Measurements from ENCODE around the gene STAT5B. TPM values are rescaled to one million over a fixed set of nuclear protein-coding genes. Genes with fewer than 3 reads are reported as not detected.
A peak's percentile ranks its signal among the peaks of the same experiment; 100 is the strongest.
"Not testable (repeated sequence)": the region's sequence is repeated elsewhere in the genome, so short reads cannot be mapped to it uniquely, and the experiment has no call there.

The STAT5B gene
- total and polyA plus RNA-seq, 9 donors, result 27.0 to 41.1 (median 35.7) TPM

GRCh38 chr17:42214156-42214555 is 62.0 kb downstream of the STAT5B start:
- Histone ChIP-seq H3K4me1 (ENCODE audit: control insufficient read depth, insufficient read depth, low read length) (peaks cover 15% of the 10 kb centered on the region), H3K4me3 (ENCODE audit: low read length) (no peak overlapping the region), H3K9me3 (replicated peaks; ENCODE audit: control insufficient read depth, low read depth, low read length) (no peaks in the 10 kb centered on the region), H3K36me3 (ENCODE audit: control insufficient read depth, insufficient read depth, low read length) (peaks cover 72% of the 10 kb centered on the region), H3K27me3 (ENCODE audit: control insufficient read depth, insufficient read depth, low read length) (no peaks in the 10 kb centered on the region), H3K27ac (ENCODE audit: low read length) (no peak overlapping the region)
- no peak for DNase-seq
- no CpG with 5 or more reads among the region's 2 CpGs for WGBS (ENCODE audit: insufficient coverage)

DNA sequence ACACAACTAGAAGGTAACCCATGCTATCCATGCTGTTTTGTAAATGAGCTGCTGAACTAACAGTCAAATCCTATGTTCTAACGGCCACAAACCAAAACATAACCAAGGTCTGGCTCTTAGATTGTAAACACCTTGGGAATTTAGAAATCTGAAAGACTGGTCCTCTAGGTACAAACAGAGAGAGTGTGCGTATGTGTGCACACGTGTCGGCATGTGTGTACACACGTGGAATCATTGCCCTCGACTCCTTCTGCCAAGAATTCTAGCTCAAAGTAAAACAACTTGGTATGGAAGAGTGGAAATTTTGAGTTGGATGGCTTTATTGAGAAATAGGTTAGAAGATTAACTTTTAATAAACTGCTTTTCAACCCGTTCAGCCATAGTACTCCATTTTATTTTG is 63.8 kb downstream of the STAT5B start:
- DNase-seq, result peak; percentile 29
- Histone ChIP-seq H3K27ac (ENCODE audit: low read length) (peak overlapping the region; percentile 81), H3K36me3 (ENCODE audit: control insufficient read depth, insufficient read depth, low read length) (peaks cover 71% of the 10 kb centered on the region), H3K27me3 (ENCODE audit: control insufficient read depth, insufficient read depth, low read length) (no peaks in the 10 kb centered on the region), H3K4me1 (ENCODE audit: control insufficient read depth, insufficient read depth, low read length) (peaks cover 15% of the 10 kb centered on the region), H3K9me3 (replicated peaks; ENCODE audit: control insufficient read depth, low read depth, low read length) (no peaks in the 10 kb centered on the region), H3K4me3 (ENCODE audit: low read length) (no peak overlapping the region)
- WGBS (ENCODE audit: insufficient coverage), result 56% methylated on average over 1 of the region's 7 CpGs

DNA sequence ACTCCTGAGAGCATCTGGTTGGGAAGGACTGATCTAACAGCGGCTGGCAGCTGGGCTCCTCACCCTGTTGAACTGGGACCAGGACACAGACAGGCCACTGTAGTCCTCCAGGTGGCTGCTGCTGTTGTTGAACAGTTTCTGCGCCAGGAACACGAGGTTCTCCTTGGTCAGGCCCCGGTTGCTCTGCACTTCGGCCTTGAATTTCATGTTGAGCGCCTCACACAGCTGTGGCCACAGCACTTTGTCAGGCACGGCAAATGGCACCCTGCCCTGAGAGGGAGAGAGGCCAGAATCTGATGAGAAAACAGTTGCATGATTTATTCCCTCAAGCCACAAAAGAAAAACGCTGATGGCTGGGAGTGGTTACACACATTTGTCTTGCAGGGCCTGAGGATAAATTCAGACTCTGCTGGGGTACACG is 64.3 kb downstream of the STAT5B start:
- peak; percentile 82 for DNase-seq
- H3K9me3 ChIP-seq (replicated peaks; ENCODE audit: control insufficient read depth, low read depth, low read length); H3K4me3 ChIP-seq (ENCODE audit: low read length); H3K27me3 ChIP-seq (ENCODE audit: control insufficient read depth, insufficient read depth, low read length): not testable (repeated sequence)
- Histone ChIP-seq H3K4me1 (ENCODE audit: control insufficient read depth, insufficient read depth, low read length) (peaks cover 15% of the 10 kb centered on the region), H3K36me3 (ENCODE audit: control insufficient read depth, insufficient read depth, low read length) (peaks cover 69% of the 10 kb centered on the region), H3K27ac (ENCODE audit: low read length) (peak overlapping the region; percentile 81)
- 40% methylated on average over 1 of the region's 9 CpGs for whole genome bisulfite sequencing (ENCODE audit: insufficient coverage)

- DNase-seq, result no peak
These were observed 66.1 kb downstream of the STAT5B start for GRCh38 chr17:42210046-42210445.

GRCh38 chr17:42206153-42206612 is 70.0 kb downstream of the STAT5B start:
- DNase-seq; H3K9me3 ChIP-seq (replicated peaks; ENCODE audit: control insufficient read depth, low read depth, low read length); H3K4me1 ChIP-seq (ENCODE audit: control insufficient read depth, insufficient read depth, low read length); H3K27ac ChIP-seq (ENCODE audit: low read length); H3K4me3 ChIP-seq (ENCODE audit: low read length); H3K27me3 ChIP-seq (ENCODE audit: control insufficient read depth, insufficient read depth, low read length): not testable (repeated sequence)
- peaks cover 70% of the 10 kb centered on the region for H3K36me3 ChIP-seq (ENCODE audit: control insufficient read depth, insufficient read depth, low read length)
- WGBS (ENCODE audit: insufficient coverage), result 71% methylated on average over 1 of the region's 8 CpGs

More at GRCh38 chr17:42210046-42210445, 66.1 kb downstream of the STAT5B start:
- Histone ChIP-seq H3K36me3 (ENCODE audit: control insufficient read depth, insufficient read depth, low read length) (peaks cover 65% of the 10 kb centered on the region), H3K4me1 (ENCODE audit: control insufficient read depth, insufficient read depth, low read length) (peaks cover 15% of the 10 kb centered on the region), H3K9me3 (replicated peaks; ENCODE audit: control insufficient read depth, low read depth, low read length) (no peaks in the 10 kb centered on the region), H3K4me3 (ENCODE audit: low read length) (no peak overlapping the region), H3K27ac (ENCODE audit: low read length) (no peak overlapping the region), H3K27me3 (ENCODE audit: control insufficient read depth, insufficient read depth, low read length) (no peaks in the 10 kb centered on the region)
- 82% methylated on average over 3 of the region's 6 CpGs for WGBS (ENCODE audit: insufficient coverage)

- Histone ChIP-seq H3K4me3 (ENCODE audit: low read length) (no peak overlapping the region), H3K9me3 (replicated peaks; ENCODE audit: control insufficient read depth, low read depth, low read length) (no peaks in the 10 kb centered on the region), H3K27me3 (ENCODE audit: control insufficient read depth, insufficient read depth, low read length) (no peaks in the 10 kb centered on the region), H3K27ac (ENCODE audit: low read length) (no peak overlapping the region), H3K36me3 (ENCODE audit: control insufficient read depth, insufficient read depth, low read length) (peaks cover 67% of the 10 kb centered on the region), H3K4me1 (ENCODE audit: control insufficient read depth, insufficient read depth, low read length) (no peaks in the 10 kb centered on the region)
- WGBS (ENCODE audit: insufficient coverage), result 100% methylated on average over 1 of the region's 2 CpGs
- DNase-seq, result no peak
These were observed 72.8 kb downstream of the STAT5B start for GRCh38 chr17:42203354-42203753.

GRCh38 chr17:42202696-42203095 is 73.5 kb downstream of the STAT5B start:
- DNase-seq, result no peak
- Histone ChIP-seq H3K4me1 (ENCODE audit: control insufficient read depth, insufficient read depth, low read length) (no peaks in the 10 kb centered on the region), H3K36me3 (ENCODE audit: control insufficient read depth, insufficient read depth, low read length) (peaks cover 62% of the 10 kb centered on the region), H3K4me3 (ENCODE audit: low read length) (no peak overlapping the region), H3K27me3 (ENCODE audit: control insufficient read depth, insufficient read depth, low read length) (no peaks in the 10 kb centered on the region), H3K27ac (ENCODE audit: low read length) (no peak overlapping the region), H3K9me3 (replicated peaks; ENCODE audit: control insufficient read depth, low read depth, low read length) (no peaks in the 10 kb centered on the region)
- WGBS (ENCODE audit: insufficient coverage), result no CpG with 5 or more reads among the region's 5 CpGs

GRCh38 chr17:42202159-42202558 is 74.0 kb downstream of the STAT5B start:
- peaks cover 58% of the 10 kb centered on the region for H3K36me3 ChIP-seq (ENCODE audit: control insufficient read depth, insufficient read depth, low read length)
- 89% methylated on average over 5 of the region's 6 CpGs for WGBS (ENCODE audit: insufficient coverage)
- H3K27ac ChIP-seq (ENCODE audit: low read length), result no peak overlapping the region
- no peak overlapping the region for H3K4me3 ChIP-seq (ENCODE audit: low read length)
- H3K4me1 ChIP-seq (ENCODE audit: control insufficient read depth, insufficient read depth, low read length), result no peaks in the 10 kb centered on the region
- no peak for DNase-seq
- no peaks in the 10 kb centered on the region for H3K27me3 ChIP-seq (ENCODE audit: control insufficient read depth, insufficient read depth, low read length)
- H3K9me3 ChIP-seq (replicated peaks; ENCODE audit: control insufficient read depth, low read depth, low read length), result no peaks in the 10 kb centered on the region

DNA sequence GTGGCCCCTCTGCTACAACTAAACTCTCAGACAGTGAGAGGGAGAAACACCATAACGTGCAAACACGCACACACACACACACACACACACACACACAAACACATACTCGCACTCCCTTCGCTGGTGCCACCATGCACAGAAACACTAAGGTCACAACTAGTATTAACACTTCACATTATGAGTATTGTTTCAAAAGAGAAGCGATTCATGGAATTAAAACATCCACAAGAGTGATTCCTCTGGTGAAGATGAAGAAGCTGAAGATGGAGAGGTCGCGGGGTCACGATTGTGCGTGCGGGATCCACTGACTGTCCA is 74.8 kb downstream of the STAT5B start:
- Histone ChIP-seq H3K4me1 (ENCODE audit: control insufficient read depth, insufficient read depth, low read length) (no peaks in the 10 kb centered on the region), H3K27me3 (ENCODE audit: control insufficient read depth, insufficient read depth, low read length) (no peaks in the 10 kb centered on the region), H3K27ac (ENCODE audit: low read length) (no peak overlapping the region), H3K9me3 (replicated peaks; ENCODE audit: control insufficient read depth, low read depth, low read length) (no peaks in the 10 kb centered on the region), H3K4me3 (ENCODE audit: low read length) (no peak overlapping the region), H3K36me3 (ENCODE audit: control insufficient read depth, insufficient read depth, low read length) (peaks cover 56% of the 10 kb centered on the region)
- no peak for DNase-seq
- 95% methylated on average over 6 of the region's 10 CpGs for WGBS (ENCODE audit: insufficient coverage)

GRCh38 chr17:42200706-42201457 is 75.3 kb downstream of the STAT5B start:
- no peak overlapping the region for H3K4me3 ChIP-seq (ENCODE audit: low read length)
- 77% methylated on average over 6 of the region's 14 CpGs for WGBS (ENCODE audit: insufficient coverage)
- H3K9me3 ChIP-seq (replicated peaks; ENCODE audit: control insufficient read depth, low read depth, low read length), result no peaks in the 10 kb centered on the region
- H3K27me3 ChIP-seq (ENCODE audit: control insufficient read depth, insufficient read depth, low read length), result no peaks in the 10 kb centered on the region
- H3K27ac ChIP-seq (ENCODE audit: low read length), result no peak overlapping the region
- H3K36me3 ChIP-seq (ENCODE audit: control insufficient read depth, insufficient read depth, low read length), result peaks cover 55% of the 10 kb centered on the region
- no peak for DNase-seq
- H3K4me1 ChIP-seq (ENCODE audit: control insufficient read depth, insufficient read depth, low read length), result no peaks in the 10 kb centered on the region
